Mucosa of descending colon (tissue), 3 donors: Measurements from ENCODE around the gene S100A4. TPM values are rescaled to one million over a fixed set of nuclear protein-coding genes. Genes with fewer than 3 reads are reported as not detected.
A peak's percentile ranks its signal among the peaks of the same experiment; 100 is the strongest.

Experiments
- ATAC-seq: fragments of 200-7000 bp; cut with Tn5 transposase; one replicate; pipeline ENCODE4 v1.9.1; 2020; ENCODE audit warnings: mild to moderate bottlenecking, moderate library complexity
- DNase-seq, 3 donors: peaks; one replicate each; pipeline ENCODE4 v3.0.0-alpha.2; 2020
- H3K36me3 ChIP-seq: fragments of 200-600 bp; one replicate; pipeline ENCODE4 v1.8.0; 2021; ENCODE audit warnings: low read depth, mild to moderate bottlenecking
- H3K4me1 ChIP-seq: fragments of 200-600 bp; one replicate; pipeline ENCODE4 v1.8.0; 2021; ENCODE audit warnings: low read depth, mild to moderate bottlenecking
- H3K4me3 ChIP-seq: fragments of 200-600 bp; one replicate; pipeline ENCODE4 v1.8.0; 2021; ENCODE audit warnings: mild to moderate bottlenecking
- H3K9me3 ChIP-seq: fragments of 200-600 bp; one replicate; pipeline ENCODE4 v1.8.0; 2021; ENCODE audit warnings: mild to moderate bottlenecking
- intact Hi-C, 2 donors: fragments of 100-400 bp; cut with DNase I in 1 of 2; cut with micrococcal nuclease in 1 of 2; formaldehyde crosslinking; loops; one replicate each; pipeline versions ENCODE4 v1.11.0 to v1.11.1; 2022; cut with DNase I, micrococcal nuclease
- total RNA-seq, 3 donors: library from RNA; stranded (reverse); fragmentation: NEBNext Ultra II Directional in 2 of 3; extraction: Animal tissue kit (Norgen Biotek cat#: 25700) in 2 of 3; gene quantifications; one replicate each; pipeline versions ENCODE4 v1.2.1 to v1.2.4, GENCODE V29; 2021 to 2023
- TF ChIP-seq, protein P1 (sequence below): fragments of 200-600 bp; IDR thresholded peaks from one replicate; pipeline ENCODE4 v1.8.0; 2022; ENCODE audit warnings: antibody characterized with exemption, mild to moderate bottlenecking
- donor health status: DM: no; HTN: no; CAD: no; lungs with moderate emphysema.
- donor health status: DM: no; HTN: no; CAD: no.
- donor health status: DM: no; HTN: yes; CAD: no.

The S100A4 gene
- total RNA-seq, 3 donors from 2014 or later, result 28.9 to 176 (median 141) TPM

DNA sequence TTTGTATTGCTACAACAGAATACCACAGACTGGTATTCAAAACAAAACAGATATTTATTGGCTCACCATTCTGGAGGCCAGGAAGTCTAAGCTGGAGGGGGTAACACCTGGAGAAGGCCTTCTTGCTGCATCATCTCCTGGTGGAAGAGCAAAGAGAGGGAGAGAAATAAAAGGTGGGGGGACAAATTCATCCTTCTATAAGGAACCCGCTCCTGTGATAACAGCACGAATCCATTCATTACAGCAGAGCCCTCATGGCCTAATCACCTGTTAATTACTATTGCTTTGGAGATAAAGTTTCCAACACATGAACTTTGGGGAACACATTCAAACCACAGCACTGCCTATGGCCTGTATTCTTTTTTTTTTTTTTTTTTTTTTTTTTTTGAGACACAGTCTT, 14.6 kb upstream of the S100A4 start:
- Histone ChIP-seq H3K9me3 (no peaks in the 10 kb centered on the region), H3K4me1 (peaks cover under 1% of the 10 kb centered on the region), H3K36me3 (no peaks in the 10 kb centered on the region), H3K4me3 (no peak overlapping the region)
- ATAC-seq, result no peak
- no peak for DNase-seq
- intact Hi-C loops, result no loop called here
- TF ChIP-seq, protein P1, sequence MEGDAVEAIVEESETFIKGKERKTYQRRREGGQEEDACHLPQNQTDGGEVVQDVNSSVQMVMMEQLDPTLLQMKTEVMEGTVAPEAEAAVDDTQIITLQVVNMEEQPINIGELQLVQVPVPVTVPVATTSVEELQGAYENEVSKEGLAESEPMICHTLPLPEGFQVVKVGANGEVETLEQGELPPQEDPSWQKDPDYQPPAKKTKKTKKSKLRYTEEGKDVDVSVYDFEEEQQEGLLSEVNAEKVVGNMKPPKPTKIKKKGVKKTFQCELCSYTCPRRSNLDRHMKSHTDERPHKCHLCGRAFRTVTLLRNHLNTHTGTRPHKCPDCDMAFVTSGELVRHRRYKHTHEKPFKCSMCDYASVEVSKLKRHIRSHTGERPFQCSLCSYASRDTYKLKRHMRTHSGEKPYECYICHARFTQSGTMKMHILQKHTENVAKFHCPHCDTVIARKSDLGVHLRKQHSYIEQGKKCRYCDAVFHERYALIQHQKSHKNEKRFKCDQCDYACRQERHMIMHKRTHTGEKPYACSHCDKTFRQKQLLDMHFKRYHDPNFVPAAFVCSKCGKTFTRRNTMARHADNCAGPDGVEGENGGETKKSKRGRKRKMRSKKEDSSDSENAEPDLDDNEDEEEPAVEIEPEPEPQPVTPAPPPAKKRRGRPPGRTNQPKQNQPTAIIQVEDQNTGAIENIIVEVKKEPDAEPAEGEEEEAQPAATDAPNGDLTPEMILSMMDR, result no peak

- DNase-seq (no peak), ATAC-seq (no peak)
- H3K36me3 ChIP-seq, result no peaks in the 10 kb centered on the region
- TF ChIP-seq, protein P1, result no peak
- no peaks in the 10 kb centered on the region for H3K4me1 ChIP-seq
- no peaks in the 10 kb centered on the region for H3K9me3 ChIP-seq
- no peak overlapping the region for H3K4me3 ChIP-seq
- intact Hi-C loops, result no loop called here
Observed at GRCh38 chr1:153557877-153558276, 12.3 kb upstream of the S100A4 start.

DNA sequence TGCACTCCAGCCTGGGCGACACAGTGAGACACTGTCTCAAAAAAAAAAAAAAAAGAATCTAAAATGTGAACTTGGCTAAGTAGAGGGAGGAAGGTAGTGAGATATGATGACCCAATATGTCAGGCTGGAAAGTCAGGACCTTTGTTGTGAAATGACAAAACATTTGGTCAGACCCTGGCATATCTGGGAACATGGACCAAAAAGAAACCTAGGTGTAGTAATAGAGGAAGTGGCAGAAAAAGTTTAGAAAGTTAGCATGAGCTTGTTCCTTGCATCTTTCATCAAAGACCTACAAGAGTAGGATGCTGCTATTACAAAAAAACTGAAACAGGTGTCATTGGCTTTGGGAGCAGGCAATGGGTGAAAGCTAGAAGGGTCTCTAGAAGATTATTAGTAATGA, 10.7 kb upstream of the S100A4 start:
- DNase-seq, result no peak
- ATAC-seq, result no peak
- no peaks in the 10 kb centered on the region for H3K36me3 ChIP-seq
- TF ChIP-seq, protein P1, result no peak
- no peak overlapping the region for H3K4me3 ChIP-seq
- H3K4me1 ChIP-seq, result no peaks in the 10 kb centered on the region
- H3K9me3 ChIP-seq, result no peaks in the 10 kb centered on the region
- intact Hi-C loops, result no loop called here

GRCh38 chr1:153553830-153554541, 8.4 kb upstream of the S100A4 start:
- intact Hi-C loops, result no loop called here
- Histone ChIP-seq H3K36me3 (no peaks in the 10 kb centered on the region), H3K4me1 (peaks cover 2% of the 10 kb centered on the region), H3K4me3 (no peak overlapping the region), H3K9me3 (no peaks in the 10 kb centered on the region)
- ATAC-seq (no peak), DNase-seq (no peak)
- TF ChIP-seq, protein P1, result no peak

- no peaks in the 10 kb centered on the region for H3K36me3 ChIP-seq
- peaks cover 4% of the 10 kb centered on the region for H3K4me1 ChIP-seq
- ATAC-seq (no peak), DNase-seq (peak in 1 of 3 donors; percentile 21)
- no peak overlapping the region for H3K4me3 ChIP-seq
- intact Hi-C loops, result no loop called here
- H3K9me3 ChIP-seq, result no peaks in the 10 kb centered on the region
- TF ChIP-seq, protein P1, result no peak
Observed at GRCh38 chr1:153553096-153553495, 7.5 kb upstream of the S100A4 start.
